T-helper 2 cell (primary cell): ENCODE data around the gene ZBTB17.
"Not testable (repeated sequence)": the region's sequence is repeated elsewhere in the genome, so short reads cannot be mapped to it uniquely, and the experiment has no call there.

Experiments used
- DNase-seq, 5 experiments: peaks; one replicate each; pipeline versions ENCODE4 v3.0.0 to v3.0.0-alpha.2; 2012 to 2022

Gene ZBTB17

DNA sequence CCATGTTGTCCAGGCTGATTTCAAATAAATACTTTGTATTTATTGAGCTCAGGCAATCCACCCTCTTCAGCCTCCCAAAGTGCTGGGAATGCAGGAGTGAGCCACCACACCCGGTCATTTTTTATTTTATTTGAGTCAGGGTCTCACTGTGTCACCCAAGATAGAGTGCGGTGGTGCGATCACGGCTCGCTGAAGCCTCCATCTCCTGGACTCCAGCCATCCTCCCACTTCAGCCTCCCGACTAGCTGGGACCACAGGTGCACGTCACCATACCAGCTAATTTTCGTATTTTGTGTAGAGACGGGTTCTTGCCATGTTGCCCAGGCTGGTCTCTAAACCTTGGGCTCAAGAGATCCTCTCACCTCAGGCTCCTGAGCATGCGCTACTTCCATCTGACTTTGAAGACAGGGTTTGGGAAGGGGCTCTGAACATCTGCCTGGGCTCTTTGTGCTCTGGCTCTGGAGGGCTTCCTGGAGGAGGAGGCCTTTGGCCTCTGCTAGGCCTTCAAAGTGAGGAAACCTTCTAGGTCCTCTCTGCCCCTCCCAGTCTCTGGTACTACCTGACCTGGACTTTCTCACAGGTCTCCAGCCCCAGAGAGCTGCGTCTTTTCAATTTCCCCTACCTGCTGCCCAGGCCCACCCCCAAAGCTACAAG is 36.2 kb upstream of the ZBTB17 start:
- no peak for DNase-seq

DNA sequence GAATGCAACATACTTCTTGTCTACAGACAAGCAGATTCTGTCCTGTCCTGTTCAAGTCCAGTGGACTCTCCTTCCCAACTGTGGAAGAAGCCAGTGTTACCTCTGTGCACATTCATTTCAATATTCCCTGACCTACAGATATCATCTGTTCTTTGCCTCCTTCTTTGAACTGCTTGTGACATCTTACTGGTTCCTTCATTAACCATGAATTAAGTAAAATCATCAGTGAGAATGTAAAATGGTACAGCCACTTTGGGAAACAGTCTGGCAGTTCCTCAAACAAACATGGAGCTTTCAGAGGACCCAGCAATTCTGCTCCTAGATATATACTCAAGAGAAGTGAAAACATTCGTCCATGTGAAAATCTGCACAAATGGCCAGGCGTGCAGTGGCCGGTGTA is 34.9 kb upstream of the ZBTB17 start:
- no peak for DNase-seq

DNA sequence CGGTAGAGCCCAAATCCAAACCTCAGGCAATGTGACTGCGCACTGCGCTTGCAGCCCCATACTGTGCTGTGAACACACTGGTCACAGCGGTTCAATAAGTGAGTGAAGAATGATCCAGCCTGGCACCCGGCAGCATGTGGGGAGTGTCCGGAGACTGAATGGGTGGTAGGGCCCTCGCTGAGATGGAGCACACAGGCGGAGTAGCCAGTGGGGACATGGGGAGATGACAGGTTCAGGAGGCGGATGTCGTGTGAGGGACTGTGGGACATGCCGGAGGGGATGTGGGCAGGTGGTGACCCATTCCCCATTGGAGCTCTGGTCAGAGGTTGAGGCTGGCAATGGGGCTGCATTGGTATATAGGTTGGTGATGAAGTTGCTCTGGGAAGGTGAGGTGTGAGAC is 33.8 kb upstream of the ZBTB17 start:
- DNase-seq, result no peak

GRCh38 chr1:16009030-16009460 is 33.1 kb upstream of the ZBTB17 start:
- DNase-seq, result peak; percentile 33 to 63 (median 46)

GRCh38 chr1:16007671-16008341 is 31.9 kb upstream of the ZBTB17 start:
- DNase-seq, result no peak

DNA sequence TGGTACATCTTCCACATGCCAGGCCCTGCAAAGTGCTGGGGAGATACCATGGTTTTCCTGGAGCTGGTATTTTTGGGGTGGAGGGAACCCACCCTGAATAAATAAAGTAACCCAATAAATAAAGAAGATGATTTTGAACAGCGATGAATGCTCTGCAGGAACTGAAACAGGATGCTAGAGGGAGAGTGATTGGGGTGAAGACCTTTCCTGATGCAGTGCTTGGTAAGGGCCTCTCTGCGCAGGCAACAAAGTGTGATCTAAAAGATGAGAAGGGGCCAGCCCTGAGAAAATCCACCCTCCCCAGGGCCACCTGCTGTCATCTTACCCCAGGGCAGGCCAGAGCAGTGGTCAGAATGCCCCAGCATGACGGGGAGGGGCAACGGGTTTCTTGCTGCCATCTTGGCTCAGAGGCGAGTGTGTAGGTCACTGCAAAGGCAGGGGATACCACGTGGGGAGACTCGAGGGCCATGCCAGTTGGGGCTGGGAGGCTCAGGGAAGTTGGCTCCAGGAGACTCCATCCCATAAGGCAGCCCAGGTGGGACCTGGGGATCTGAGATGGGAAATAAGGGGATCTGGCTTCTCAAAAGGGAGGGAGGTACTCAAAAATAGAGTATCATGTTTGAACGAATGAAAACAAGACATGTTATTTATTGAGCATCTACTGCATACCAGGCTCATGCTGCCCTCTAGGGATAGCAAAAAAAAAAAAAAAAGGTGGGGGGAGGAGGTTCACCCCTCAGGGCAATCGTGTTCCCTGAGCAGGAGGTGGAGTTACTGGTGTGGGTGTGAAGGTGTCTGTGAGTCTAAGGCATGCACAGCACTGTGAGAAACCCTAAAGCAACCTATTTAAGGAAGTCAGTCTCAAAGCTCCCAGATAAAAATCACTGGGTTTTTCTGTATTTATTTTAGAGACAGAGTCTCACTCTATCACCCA is 30.9 kb upstream of the ZBTB17 start:
- DNase-seq, result peak in 1 of 5 experiments; percentile 63

GRCh38 chr1:16006010-16006409 is 30.1 kb upstream of the ZBTB17 start:
- no peak for DNase-seq

- no peak for DNase-seq
These were observed 29.7 kb upstream of the ZBTB17 start for GRCh38 chr1:16005597-16005996.

- DNase-seq, result not testable (repeated sequence)
These were observed 25.4 kb upstream of the ZBTB17 start for GRCh38 chr1:16001274-16001673.

- DNase-seq, result no peak
These were observed 23.0 kb upstream of the ZBTB17 start for GRCh38 chr1:15998929-15999328.

DNA sequence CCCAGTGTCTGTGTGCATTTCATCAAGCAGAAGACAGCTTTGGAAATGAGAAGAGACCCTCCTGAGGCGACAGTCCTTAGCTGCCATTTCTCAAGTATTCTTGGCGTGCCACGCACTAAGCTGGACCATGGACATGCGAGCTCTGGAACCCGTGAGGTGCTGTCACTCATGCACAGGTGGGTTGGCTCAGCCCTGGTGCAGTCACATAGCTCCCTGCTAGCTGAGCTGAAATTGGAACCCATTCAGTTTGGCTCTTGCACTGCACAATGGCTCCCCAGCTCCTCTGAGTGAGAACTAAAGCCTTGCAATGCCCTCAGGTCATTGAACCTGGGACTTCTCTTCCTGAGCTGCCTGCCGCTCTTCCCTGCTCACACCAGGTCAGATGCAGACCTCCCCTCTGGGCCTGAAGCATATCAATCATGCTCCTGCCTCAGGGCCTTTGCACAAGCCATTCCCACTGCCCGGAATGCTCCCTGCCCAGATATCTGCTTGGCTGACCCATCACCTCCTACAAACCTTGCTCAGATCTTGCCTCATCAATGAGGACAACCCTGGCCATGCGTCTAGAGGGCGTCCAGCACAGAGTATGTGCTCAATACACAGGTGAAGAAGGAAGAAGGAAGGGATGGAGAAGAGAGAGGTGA is 21.9 kb upstream of the ZBTB17 start:
- DNase-seq, result no peak

- DNase-seq, result no peak
These were observed 21.2 kb upstream of the ZBTB17 start for GRCh38 chr1:15997076-15997585.

DNA sequence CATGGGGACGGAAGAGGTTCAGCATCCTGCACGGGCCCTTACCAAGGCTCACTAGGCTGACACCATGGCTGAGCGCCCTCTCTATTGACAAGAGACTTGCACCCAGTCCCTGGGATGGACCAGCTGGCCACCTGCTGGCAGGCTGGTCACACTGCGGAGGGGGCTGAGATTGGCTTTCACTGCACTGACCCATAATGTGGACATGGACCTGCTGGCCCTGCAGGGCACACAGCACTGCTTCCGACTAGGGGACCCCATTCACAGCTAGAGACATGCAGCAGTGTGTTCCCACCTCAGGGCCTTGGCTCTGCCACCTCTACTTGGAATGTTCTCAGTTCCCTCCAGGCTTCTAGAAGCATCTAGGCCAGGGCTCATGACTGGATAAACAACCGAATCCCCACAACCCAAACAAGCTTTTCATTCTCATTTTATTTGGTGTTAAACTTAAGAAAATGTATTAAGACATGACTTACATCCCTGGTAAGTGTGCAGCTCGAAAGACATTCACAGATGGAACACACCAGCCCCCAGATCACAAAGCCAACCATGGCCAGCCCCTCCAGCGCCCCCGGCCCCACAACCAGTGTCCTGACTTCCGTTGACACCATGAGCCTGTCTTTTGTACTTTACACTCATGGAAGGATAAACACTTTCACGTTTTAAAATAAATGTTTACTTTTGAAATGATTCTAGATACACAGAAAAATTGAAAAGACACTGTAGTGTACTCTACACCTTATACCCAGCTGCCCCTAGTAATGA is 18.9 kb upstream of the ZBTB17 start:
- peak in 3 of 5 experiments; percentile 15 to 38 (median 24) for DNase-seq

DNA sequence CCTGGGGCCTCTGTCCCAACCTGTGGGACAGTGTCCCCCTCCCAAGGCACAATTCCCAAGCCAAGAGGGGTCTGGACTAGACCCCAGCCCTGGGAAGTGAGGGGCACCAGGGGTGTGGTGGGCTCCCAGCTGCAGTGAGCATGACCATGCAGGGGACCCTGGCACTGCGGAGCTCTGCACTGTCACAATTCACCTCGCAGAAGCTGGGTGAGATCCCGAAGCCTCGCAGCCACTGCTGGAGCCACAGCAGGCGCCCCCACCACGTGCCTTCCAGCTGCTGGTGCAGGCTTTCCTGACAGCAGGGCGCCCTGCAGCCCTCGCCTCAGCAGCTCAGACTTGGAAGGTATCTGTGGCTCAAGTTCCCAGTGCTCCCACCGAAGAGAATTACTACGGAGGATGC is 18.2 kb upstream of the ZBTB17 start:
- DNase-seq, result no peak

GRCh38 chr1:15993666-15994065 is 17.8 kb upstream of the ZBTB17 start:
- DNase-seq, result no peak

DNA sequence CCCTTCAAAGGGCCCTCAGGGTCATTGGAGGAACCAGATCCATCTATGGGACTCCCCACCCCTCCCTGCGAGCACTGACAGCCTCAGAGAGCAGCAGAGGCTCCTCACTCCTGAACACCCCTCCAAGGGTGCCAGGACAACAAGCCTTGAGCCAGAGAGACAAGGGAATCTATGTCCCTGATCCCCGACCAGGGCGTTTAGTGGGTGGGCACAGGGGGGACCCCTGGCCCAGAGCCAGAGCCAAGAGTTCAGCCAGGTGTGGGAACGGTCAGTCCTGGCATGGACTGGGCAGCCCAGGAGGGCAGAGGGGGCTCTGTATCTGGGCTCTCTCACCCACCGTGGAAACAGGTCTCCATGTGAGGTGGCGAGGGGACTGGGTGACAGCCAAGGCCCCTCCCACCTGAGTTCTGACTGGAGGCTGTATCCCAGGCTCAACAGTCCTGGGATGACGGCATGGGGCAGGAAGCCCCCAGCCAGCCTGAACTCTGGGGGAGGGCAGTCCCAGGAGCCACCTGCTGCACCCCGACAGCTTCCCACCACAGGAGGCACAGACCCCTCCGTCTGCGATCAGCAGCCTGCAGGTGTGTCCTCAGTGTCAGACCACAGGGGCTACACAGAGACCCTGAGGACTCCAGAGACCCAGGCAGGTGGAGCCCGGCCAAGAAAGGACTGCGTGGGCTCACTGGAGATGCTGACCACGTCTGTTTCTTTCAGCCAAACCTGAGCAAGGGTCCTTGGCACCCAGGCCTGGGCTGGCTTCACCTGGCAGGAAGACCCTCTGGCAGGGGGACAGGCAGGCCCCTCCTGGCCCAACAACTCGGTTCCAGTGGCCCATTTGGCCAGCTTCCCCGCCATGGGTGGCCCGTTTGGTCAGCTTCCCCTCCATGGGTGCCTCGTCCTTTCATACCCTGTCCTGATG is 16.9 kb upstream of the ZBTB17 start:
- no peak for DNase-seq

DNA sequence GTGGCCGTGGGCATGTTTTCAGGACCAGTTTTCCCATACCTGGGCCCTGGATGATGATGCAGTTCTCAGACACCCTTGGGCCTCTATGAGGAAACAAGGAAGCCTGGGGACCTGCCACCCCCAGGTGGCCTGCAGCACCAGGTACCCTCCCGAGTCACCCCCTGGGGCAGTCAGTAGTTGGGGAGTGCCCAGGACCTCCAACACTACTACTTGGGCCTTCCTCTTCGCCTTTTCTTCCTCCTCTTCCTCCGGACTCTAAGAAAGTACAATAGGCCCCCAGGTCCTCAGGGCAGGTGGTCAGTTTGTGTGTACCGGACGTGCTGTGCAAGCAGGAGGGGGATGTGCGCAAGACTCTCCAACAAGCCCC is 16.3 kb upstream of the ZBTB17 start:
- no peak for DNase-seq

- DNase-seq, result no peak
These were observed 15.7 kb upstream of the ZBTB17 start for GRCh38 chr1:15991427-15992186.

DNA sequence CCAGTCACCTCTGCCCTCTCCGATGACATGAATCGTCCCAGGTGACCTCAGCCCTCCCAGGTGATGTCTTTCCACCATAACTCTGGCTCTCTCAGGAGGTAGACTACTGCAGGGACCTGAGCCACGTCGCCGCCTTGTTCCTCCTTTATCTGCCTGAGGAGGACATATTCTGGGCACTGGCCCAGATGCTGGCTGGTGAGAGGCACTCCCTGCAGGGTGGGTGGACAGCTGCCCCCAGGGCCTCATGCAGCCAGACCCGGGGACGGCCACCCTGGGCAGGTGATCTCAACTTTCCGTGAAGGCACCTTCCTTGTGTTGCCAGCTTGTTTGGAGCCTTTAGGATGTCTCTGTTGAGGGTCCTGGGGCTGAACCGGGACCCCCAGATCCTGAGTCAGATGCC is 13.9 kb upstream of the ZBTB17 start:
- DNase-seq, result no peak
